ENCODE data around the gene EMC8.
"Not testable (repeated sequence)": the region's sequence is repeated elsewhere in the genome, so short reads cannot be mapped to it uniquely, and the experiment has no call there.

The EMC8 gene

DNA sequence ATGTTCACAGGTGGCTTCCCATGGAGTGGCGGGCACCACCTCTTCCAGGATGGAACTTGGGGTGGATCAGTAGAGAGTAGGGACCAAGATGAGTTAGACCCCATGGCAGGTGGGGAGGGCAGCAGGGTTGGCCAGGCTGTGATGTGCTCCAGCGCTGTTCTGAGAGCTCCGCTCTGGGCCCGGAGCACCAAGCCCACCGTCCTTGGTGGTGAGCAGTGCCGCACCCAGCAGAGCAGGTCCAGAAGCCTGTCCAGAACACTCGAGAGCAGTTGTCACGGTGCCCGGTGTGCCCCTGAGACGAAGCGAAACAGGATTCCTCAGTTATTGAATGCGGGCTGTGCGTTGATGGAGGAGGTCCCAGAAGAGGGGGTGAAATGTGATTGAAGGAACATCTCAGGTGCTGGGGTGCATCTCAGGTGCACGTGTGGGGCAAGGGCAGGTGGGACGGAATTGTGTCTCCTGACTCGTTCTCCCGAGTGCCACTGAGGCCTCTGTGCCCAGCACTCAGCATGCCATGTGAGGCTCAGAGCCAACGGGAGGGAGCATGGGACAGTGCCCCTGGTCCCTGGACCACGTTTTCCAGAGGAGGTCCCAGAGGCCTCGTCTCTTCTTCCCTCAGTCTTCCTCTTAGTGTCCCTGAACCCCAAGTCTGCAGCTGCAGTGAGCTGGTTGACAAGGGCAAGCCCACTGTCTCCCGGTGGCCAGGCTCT lies 39.7 kb upstream of the EMC8 start:
- no peak overlapping the region for H3K27ac ChIP-seq
- TF ChIP-seq, protein P1, sequence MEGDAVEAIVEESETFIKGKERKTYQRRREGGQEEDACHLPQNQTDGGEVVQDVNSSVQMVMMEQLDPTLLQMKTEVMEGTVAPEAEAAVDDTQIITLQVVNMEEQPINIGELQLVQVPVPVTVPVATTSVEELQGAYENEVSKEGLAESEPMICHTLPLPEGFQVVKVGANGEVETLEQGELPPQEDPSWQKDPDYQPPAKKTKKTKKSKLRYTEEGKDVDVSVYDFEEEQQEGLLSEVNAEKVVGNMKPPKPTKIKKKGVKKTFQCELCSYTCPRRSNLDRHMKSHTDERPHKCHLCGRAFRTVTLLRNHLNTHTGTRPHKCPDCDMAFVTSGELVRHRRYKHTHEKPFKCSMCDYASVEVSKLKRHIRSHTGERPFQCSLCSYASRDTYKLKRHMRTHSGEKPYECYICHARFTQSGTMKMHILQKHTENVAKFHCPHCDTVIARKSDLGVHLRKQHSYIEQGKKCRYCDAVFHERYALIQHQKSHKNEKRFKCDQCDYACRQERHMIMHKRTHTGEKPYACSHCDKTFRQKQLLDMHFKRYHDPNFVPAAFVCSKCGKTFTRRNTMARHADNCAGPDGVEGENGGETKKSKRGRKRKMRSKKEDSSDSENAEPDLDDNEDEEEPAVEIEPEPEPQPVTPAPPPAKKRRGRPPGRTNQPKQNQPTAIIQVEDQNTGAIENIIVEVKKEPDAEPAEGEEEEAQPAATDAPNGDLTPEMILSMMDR (IDR thresholded peaks at IDR 0.05): no peak
- no peak for TF ChIP-seq ZFX (IDR thresholded peaks at IDR 0.05; ENCODE audit: borderline replicate concordance)

DNA sequence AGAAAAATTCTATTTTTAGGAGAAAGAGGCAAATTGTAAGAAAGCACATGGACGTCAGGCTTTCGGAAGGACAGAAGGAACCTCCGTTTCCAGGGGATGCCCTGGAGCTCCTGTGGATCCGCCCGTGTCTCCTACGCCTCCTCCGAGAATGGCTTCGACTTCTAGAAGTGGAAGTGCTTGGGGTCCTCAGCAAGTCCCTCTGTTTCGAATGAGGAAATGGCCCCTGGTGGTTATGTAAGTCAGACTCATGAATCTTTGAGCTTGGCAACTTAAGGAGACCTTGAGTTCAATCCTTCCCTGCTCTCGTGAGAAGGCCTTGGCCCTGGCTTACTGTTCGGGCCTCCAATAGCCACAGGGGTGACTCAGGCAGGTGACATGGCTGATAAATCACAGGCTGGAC lies 39.0 kb upstream of the EMC8 start:
- no peak for TF ChIP-seq ZFX (IDR thresholded peaks at IDR 0.05; ENCODE audit: borderline replicate concordance)
- TF ChIP-seq, protein P1 (IDR thresholded peaks at IDR 0.05): no peak
- H3K27ac ChIP-seq: no peak overlapping the region

DNA sequence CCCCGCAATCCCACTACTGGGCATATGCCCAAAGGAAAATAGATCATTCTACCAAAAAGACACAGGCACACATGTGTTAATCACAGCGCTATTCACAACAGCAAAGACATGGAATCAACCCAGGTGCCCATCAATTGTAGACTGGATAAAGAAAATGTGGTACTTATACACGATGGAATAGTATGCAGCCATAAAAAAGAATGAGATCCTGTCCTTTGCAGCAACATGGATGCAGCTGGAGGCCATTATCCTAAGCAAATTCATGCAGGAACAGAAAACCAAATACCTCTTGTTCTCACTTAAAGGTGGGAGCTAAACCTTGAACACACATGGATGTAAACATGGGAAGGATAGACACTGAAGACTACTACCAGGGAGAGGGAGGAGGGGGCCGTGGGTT lies 38.3 kb upstream of the EMC8 start:
- H3K27ac ChIP-seq: not testable (repeated sequence)

DNA sequence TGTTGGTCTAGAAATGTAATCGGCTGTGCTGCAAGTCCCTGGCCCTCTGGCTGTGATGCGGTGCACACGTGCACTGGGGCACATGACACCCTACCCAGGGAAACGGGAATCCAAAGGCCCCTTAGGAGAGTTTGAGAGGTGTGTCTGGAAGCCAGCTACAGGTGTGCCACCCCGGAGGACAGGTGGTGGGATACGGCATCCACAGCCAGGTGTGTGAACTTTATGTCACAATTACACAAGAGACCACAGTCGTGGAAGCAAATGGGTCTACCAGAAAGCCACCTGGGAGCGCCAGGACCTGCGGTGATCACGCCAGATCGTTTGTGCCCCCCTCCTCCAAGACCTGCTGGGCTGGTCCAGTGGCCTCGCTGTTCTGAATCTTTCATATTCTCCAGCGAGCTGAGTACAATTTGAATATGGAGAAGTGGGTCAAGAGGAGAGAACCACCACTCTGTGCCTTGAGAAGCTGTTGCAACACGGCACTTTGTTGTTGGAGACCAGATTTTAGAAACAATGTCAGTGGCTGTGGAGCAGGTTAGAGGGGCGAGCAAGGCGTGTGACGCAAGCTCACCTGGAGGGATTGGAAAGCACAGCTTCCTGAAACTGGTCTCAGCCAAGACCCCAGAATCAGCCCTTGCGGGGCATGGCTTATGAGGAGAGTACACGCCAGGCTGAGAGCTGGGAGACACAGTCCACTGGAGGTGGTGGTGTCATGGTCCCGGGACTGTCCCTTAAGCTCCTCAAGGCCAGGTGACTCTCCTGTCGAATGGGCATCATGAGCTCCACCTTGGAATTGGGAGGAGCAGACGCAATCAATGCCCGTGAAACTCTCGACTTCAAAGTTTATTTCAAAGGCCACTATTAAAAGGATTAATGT lies 37.6 kb upstream of the EMC8 start:
- H3K27ac ChIP-seq: no peak overlapping the region
- TF ChIP-seq ZFX (IDR thresholded peaks at IDR 0.05; ENCODE audit: borderline replicate concordance): no peak
- TF ChIP-seq, protein P1 (IDR thresholded peaks at IDR 0.05): no peak

DNA sequence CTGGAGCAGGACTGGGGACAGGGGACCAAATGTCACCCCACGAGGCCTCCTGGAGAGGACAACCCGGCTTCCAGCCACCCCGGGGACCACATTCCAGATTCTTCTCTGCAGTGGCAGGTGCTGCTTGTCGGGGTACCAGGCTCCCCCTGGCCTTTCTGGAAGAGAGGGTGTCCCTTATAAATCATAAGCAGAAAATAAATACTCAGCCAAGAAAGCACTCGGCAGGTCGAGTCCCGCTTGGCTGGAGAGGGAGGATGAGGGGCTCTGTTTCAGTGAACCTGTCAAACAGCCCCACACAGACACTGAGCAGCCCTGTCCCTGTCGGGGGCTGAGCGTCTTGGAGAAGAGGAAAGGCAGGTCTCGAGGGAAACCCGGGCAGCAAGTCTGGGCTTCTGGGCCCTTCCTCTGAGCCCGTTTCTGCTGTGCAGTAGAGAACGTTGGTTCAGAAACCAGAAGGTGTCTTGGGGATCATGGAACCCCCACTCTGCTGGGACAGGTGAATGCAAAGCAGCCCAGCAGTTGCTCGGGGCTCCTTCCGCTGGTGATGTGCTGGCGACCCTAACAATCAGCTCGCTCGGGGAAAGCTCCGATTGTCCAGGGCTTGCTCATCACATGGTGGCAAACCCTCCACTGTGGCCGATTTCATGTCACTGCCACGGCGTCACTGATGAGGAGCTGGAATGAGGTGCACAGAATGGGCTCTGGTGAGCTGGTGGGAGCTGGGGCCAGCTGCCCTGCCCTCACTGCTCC lies 36.8 kb upstream of the EMC8 start:
- TF ChIP-seq, protein P1 (IDR thresholded peaks at IDR 0.05): no peak
- TF ChIP-seq ZFX (IDR thresholded peaks at IDR 0.05; ENCODE audit: borderline replicate concordance): no peak
- H3K27ac ChIP-seq: no peak overlapping the region

DNA sequence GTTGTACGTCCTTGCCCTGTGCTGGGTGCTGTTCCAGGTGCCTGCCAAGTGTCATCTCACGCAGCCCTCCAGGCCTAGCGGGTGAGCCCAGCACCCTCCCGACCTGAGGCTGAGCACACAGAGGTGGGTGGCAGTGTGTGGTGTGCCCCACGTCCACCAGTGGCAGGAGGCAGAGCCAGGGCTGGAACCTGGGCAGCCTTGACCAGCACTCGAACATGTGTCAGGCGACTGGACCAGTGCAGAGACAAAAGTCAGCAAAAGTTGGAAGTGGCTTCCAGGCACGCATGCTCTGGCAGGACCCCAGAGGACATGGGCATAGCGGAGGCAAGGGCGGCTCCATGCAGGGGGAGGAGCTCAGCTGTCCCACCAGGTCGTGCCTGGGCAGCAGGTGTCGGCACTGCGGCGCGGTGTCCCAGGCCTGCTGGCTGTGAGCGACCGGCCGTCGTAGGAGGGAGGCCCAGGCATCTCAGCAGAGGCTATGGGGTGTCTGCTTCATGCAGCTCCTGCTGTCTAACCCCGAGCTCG lies 35.9 kb upstream of the EMC8 start:
- no peak for TF ChIP-seq ZFX (IDR thresholded peaks at IDR 0.05; ENCODE audit: borderline replicate concordance)
- TF ChIP-seq, protein P1 (IDR thresholded peaks at IDR 0.05): no peak
- H3K27ac ChIP-seq: no peak overlapping the region

DNA sequence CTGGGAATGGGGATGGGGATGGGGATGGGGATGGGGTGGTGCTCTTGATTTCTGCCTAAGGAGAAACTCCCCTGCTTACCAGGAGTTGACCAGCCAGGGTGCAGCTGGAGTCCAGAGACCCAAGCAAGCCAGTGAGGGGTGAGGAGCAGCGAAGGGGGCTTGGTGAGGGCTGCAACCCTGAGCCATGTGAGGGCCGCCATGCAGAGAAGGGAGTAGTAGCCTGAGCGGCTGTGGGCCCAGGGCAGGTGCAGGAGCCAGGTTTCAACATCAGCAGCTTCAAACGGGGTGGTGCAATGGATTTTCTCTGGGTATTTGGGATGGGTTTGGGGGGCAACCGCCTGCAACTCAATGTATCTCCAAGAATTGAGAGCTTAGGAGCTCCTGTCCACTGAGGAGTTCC lies 35.4 kb upstream of the EMC8 start:
- H3K27ac ChIP-seq: no peak overlapping the region
- TF ChIP-seq, protein P1 (IDR thresholded peaks at IDR 0.05): no peak
- no peak for TF ChIP-seq ZFX (IDR thresholded peaks at IDR 0.05; ENCODE audit: borderline replicate concordance)
